HG03521 (cell line): ENCODE results near the gene CYTH1.

ENCODE experiments used
- ATAC-seq: cut with Tn5 transposase; IDR thresholded peaks from one replicate; pipeline ENCODE4 v1.9.1; 2021; ENCODE audit warnings: mild to moderate bottlenecking, moderate library complexity; ENCODE audit not compliant: unreplicated experiment

Gene CYTH1

GRCh38 chr17:78696016-78696982, 85.8 kb downstream of the CYTH1 start:
- ATAC-seq, result no peak

DNA sequence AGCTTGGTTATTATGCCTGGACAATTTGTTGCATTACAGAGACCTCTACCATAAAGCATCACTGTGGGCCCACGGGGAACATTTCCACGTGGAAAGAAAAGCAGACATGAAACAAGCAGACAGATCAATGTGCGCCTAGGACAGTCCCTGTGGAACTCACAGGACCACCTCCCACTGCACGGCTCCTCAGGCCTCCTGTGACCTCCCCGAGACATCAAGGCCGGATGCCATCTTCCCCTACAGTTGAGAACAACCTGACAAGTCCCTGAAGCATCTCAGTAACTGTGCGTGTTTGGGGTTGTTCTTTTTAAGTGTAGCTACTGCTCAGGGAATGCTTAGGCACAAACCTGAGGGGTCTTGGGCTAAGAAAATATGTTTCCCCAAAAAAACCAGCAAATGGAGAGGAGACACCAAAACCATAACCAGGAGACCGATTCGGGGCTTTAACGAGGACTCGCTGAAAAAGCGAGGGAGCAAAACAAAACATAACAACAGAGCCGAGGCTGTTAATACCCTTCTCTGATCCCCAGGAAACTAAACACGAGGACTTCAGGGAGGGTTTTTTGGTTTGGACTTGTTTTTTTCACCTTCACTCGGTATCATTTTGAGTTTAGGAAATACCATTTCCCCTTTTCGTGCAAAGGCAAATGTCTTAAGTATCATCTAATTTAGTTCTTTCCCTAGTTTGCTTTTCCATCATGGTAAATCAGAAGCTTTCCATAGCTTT, 87.1 kb downstream of the CYTH1 start:
- no peak for ATAC-seq

GRCh38 chr17:78693346-78694083, 88.6 kb downstream of the CYTH1 start:
- ATAC-seq, result no peak

DNA sequence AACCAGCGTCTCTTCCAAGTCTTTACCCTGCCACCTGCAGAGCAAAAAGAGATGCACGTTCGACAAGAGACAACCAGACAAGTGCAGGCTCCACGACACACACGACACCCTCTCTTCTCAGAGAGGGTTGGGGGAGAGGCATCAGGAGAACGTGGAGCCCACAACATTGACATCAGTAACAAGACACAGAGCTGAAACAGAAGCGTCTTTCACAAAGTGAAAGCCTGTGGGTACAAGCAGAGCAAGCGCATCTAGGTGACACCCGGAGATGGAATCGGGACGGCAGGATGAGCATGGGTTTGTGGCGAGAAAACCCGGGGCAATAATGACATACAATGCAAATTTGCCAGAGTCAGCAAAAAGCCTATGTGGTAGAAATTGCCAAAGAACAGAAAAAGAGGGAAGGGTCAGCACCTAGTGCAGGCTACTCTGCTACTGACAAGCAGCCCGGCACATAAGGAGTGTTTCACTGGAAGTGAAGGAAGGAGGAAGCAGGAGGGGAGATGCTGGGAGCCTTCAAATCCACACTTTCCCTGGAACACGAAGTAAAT, 89.5 kb downstream of the CYTH1 start:
- ATAC-seq, result no peak

GRCh38 chr17:78689029-78689428, 93.0 kb downstream of the CYTH1 start:
- no peak for ATAC-seq

GRCh38 chr17:78687944-78688343, 94.1 kb downstream of the CYTH1 start:
- no peak for ATAC-seq

GRCh38 chr17:78687125-78687524, 94.9 kb downstream of the CYTH1 start:
- ATAC-seq, result no peak

DNA sequence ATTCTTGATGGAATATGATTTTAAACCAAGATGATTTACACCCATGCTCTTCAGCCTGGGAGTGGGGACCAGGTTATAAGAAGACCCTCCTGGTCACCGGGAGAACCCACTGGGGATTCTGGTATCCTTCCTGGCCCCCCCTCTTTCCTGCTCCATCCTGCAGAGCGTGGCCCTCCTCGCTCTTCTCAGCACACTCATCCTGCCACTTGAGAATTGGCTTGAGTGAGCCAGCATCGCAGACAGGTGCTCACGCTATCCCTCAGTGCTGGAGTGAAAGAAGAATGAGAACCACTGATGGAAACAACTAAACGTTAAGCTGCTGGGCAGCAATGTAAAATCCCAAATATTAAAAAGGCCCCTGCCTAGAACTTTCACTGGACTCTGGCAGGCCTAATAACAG, 98.0 kb downstream of the CYTH1 start:
- no peak for ATAC-seq

GRCh38 chr17:78683408-78683961, 98.6 kb downstream of the CYTH1 start:
- ATAC-seq, result no peak

DNA sequence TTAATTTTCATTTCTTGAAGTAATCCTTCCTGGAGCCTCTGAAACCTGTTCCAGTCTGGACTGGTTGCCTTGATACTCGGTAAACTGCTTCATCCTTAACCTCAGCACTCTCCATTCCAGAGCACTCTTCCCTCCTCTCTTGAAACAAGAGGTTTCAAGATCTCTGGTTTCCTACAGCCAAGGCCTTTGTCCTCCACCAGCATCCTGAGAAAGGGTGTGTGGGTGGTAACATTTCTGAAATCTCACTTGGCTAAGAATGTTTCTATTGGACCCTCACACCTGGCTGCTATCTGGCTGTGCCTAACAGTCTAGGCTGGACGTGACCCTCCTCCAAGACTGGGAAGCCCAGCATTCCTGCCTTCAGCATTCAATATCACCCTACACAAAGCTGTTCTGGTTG, 99.7 kb downstream of the CYTH1 start:
- ATAC-seq, result no peak

DNA sequence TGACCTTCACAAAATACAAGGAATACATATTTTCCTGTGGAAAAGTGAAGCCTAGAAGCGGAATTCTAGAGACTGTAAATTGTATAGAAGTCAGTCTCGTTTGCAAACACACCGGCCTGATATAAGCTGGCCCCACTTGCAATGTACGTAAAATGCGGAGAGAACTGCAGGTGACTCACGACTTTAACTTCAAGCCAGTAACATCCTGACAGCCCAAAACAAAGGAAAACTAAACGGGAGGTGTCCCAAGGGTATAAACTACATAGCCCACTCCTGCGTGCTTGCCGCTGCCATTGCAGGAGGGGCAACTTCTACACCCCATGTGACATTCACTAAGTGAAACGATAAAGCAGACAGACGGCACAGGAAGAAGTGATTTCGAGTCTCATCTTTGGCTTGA, 101.6 kb downstream of the CYTH1 start:
- ATAC-seq, result no peak

- no peak for ATAC-seq
These were observed 102.3 kb downstream of the CYTH1 start for GRCh38 chr17:78679495-78680395.

DNA sequence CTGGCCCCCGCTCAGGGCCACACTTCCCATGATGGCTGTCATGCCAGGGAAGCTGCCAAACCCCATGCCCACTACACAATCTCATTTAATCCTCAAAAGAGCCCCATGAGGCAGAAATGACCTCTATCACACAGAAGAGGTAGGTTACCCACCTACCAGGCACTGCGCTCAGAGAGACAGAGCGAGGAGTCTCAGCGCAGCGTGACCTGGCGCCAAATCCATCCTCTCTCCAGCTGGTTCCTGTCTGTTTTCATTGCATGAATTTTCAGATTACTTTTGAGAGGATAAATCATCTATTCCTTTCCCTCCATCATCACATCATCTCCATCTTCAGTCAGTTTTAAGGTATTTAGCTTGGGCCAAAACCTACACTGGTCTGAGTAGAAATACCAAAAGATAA, 103.4 kb downstream of the CYTH1 start:
- ATAC-seq, result no peak

- ATAC-seq, result no peak
These were observed 103.9 kb downstream of the CYTH1 start for GRCh38 chr17:78678222-78678557.

- ATAC-seq, result no peak
These were observed 104.5 kb downstream of the CYTH1 start for GRCh38 chr17:78677303-78678221.

GRCh38 chr17:78676412-78677302, 105.4 kb downstream of the CYTH1 start:
- no peak for ATAC-seq

GRCh38 chr17:78675836-78676235, 106.2 kb downstream of the CYTH1 start:
- no peak for ATAC-seq

DNA sequence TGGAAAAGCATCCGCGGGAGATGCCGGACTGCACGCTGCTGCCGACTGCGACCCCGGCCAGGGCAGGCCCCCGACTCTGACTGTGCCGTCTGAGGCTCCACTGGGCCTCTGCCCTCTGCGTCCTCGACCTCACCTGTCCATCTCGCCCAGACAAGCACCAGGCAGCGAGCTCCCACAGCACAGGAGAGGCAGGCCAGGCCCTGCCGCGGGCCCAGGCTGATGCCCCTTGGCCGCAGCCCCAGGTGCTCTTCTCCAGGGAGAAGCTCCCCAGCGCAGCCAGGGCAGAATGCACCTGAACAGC, 106.8 kb downstream of the CYTH1 start:
- ATAC-seq, result no peak
